Prostate gland (tissue), 2 donors: ENCODE measurements around the gene SIRT2. TPM values are rescaled to one million over a fixed set of nuclear protein-coding genes. Genes with fewer than 3 reads are reported as not detected.

Source experiments
- DNase-seq: peaks from one replicate; pipeline ENCODE4 v3.0.0-alpha.2; 2019; ENCODE audit warnings: low spot score
- H3K27ac ChIP-seq, 2 donors: fragments of 200-600 bp; sonication (generic); 2 replicates each; pipeline ENCODE4 v1.5.1; 2017 to 2019
- H3K27me3 ChIP-seq: fragments of 200-600 bp; sonication (generic); replicated peaks from 2 replicates; pipeline ENCODE4 v1.5.1; 2019; ENCODE audit not compliant: insufficient read depth
- H3K36me3 ChIP-seq, 2 donors: fragments of 200-600 bp; sonication (generic); 1 replicate in 1 of 2; 2 replicates in 1 of 2; pipeline versions ENCODE4 v1.5.1 to v1.8.1; 2017 to 2019
- H3K4me1 ChIP-seq: fragments of 200-600 bp; sonication (generic); replicated peaks from 2 replicates; pipeline ENCODE4 v1.5.1; 2019
- H3K4me3 ChIP-seq, 2 donors: fragments of 200-600 bp; sonication (generic); 2 replicates each; pipeline ENCODE4 v1.5.1; 2017 to 2019
- H3K9me3 ChIP-seq: fragments of 200-600 bp; sonication (generic); 2 replicates; pipeline ENCODE4 v1.5.1; 2017
- POLR2A ChIP-seq: fragments of 450-650 bp; IDR thresholded peaks from one replicate; pipeline ENCODE4 v1.6.1; 2016; ENCODE audit warnings: antibody characterized with exemption, mild to moderate bottlenecking
- POLR2AphosphoS5 ChIP-seq: sonication (generic); formaldehyde crosslinking; IDR thresholded peaks from one replicate; pipeline ENCODE4 v1.6.1; 2017; ENCODE audit warnings: antibody characterized with exemption
- WGBS: methylation state at CpG from one replicate; pipeline ENCODE4 v1.1.5; 2018; 5-methylcytosine and 5-hydroxymethylcytosine counted together
- intact Hi-C: fragments of 100-400 bp; cut with DNase I; formaldehyde crosslinking; loops from one replicate; pipeline ENCODE4 v1.14.2; 2022
- total RNA-seq, 2 donors: library from RNA; depleted of rRNA; stranded (reverse); fragments of >200 nt; gene quantifications; one replicate each; pipeline ENCODE4 v1.1.0, GENCODE V29; 2016
- TF ChIP-seq, protein P1 (sequence below), 4 experiments: fragments of 200-600 bp in 2 of 4; fragments of 450-650 bp in 2 of 4; sonication (generic) in 2 of 4; IDR thresholded peaks; 1 replicate in 3 of 4; 2 replicates in 1 of 4; pipeline ENCODE4 v1.5.1; 2016 to 2019; ENCODE audit warnings: antibody characterized with exemption in 4 of 4, mild to moderate bottlenecking in 2 of 4, moderate library complexity in 2 of 4

Gene SIRT2
- total RNA-seq, 2 donors from 2014 or later, result 55.8 to 89.0 TPM

DNA sequence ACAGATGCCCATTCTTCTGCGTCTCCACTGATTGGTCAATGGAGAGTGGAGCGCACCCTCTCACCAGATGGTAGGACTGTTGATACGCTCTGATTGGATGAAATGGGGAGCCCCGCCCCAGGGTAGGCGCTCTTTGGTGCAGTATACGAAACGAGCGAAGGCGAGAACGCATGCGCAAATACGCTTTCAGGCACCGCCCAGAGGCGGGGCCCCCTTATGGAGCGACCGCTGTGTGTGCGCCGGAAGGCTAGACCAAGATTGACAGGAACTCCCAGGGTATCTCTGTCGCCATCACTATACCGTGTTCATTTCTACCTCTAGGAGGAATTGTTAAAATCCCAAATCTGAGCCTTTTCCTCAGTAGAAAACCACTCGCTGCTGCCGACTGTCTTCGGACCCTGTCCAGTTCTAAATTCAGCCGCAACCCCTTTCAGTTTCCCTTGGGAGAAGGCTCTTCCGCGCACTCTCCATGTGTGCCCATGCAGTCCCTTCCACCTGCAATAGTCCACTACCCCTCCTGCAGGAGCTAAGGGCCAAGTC is 48.9 kb downstream of the SIRT2 start:
- H3K4me1 ChIP-seq, result peaks cover 14% of the 10 kb centered on the region
- DNase-seq, result no peak

DNA sequence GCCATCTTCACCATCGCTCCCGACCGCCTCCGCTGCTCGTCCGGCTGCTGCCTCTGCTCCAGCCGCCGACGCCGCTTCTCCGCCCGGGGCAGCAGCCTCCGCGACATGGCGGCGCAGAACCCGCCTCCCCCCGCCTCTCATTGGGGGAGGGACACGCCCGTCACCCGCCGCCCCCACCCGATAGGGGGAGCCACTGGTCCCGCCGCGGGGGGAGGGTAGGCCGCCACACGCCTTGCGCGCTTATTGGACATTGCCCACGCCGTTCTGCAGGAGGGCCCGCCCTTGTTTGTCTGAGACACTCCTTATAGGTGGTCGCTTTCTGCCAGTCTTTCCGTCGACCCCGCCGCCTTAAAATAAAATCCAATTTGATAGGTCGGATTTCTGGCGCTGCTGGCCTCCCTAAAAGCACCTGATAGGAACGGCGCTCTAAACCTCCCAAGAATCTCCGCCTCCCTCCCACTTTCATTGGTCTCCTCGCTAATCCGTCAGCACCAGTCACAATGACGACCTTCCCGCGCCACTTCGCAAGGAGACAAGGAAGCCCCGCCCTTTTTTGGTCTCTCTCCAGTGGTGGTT is 49.5 kb downstream of the SIRT2 start, which contains the start of gene HNRNPL:
HNRNPL (minus strand) TSS at position 127 of the 576 bp plus-strand sequence; CDS start at position 107, 20 bp downstream.
- peak; percentile 100 for DNase-seq
- WGBS, result under 1% methylated on average over 49 of the region's 50 CpGs
- no peaks in the 10 kb centered on the region for H3K27me3 ChIP-seq
- H3K4me1 ChIP-seq, result peaks cover 14% of the 10 kb centered on the region
- peak within 1 kb of the TSS; percentile 100 for H3K27ac ChIP-seq
- H3K4me3 ChIP-seq, result peak within 1 kb of the TSS; percentile 97 to 100
- peaks cover 16 to 22% of the 10 kb centered on the region in 2 donors for H3K36me3 ChIP-seq
- intact Hi-C loops, result loop anchor here (5.0 kb wide), 3 partner anchors 47 to 233 kb away; partner anchors contain the start of genes ACTN4, EIF3K, MAP4K1 and NFKBIB
- TF ChIP-seq, protein P1, sequence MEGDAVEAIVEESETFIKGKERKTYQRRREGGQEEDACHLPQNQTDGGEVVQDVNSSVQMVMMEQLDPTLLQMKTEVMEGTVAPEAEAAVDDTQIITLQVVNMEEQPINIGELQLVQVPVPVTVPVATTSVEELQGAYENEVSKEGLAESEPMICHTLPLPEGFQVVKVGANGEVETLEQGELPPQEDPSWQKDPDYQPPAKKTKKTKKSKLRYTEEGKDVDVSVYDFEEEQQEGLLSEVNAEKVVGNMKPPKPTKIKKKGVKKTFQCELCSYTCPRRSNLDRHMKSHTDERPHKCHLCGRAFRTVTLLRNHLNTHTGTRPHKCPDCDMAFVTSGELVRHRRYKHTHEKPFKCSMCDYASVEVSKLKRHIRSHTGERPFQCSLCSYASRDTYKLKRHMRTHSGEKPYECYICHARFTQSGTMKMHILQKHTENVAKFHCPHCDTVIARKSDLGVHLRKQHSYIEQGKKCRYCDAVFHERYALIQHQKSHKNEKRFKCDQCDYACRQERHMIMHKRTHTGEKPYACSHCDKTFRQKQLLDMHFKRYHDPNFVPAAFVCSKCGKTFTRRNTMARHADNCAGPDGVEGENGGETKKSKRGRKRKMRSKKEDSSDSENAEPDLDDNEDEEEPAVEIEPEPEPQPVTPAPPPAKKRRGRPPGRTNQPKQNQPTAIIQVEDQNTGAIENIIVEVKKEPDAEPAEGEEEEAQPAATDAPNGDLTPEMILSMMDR (IDR thresholded peaks at IDR 0.05), result peak; percentile 61 to 96 (median 76)
- TF ChIP-seq POLR2A (peak; percentile 94), POLR2AphosphoS5 (peak; percentile 80)
- H3K9me3 ChIP-seq, result no peaks in the 10 kb centered on the region

More for the DNA sequence above, 48.9 kb downstream of the SIRT2 start:
- Histone ChIP-seq H3K4me3 (peak overlapping the region; percentile 64 to 80), H3K9me3 (no peaks in the 10 kb centered on the region), H3K27me3 (no peaks in the 10 kb centered on the region), H3K27ac (peak overlapping the region; percentile 95 to 98), H3K36me3 (peaks cover 10 to 17% of the 10 kb centered on the region in 2 donors)
- intact Hi-C loops, result loop anchor here (5.0 kb wide), 2 partner anchors 47 to 203 kb away; partner anchors contain the start of genes ACTN4, NFKBIB and SIRT2
- TF ChIP-seq, protein P1 (IDR thresholded peaks at IDR 0.05), result peak in 2 of 4 experiments; percentile 48 to 73
- peak; percentile 97 for TF ChIP-seq POLR2AphosphoS5
- TF ChIP-seq POLR2A, result peak; percentile 97
- 0% methylated on average over 26 of the region's 26 CpGs for WGBS

DNA sequence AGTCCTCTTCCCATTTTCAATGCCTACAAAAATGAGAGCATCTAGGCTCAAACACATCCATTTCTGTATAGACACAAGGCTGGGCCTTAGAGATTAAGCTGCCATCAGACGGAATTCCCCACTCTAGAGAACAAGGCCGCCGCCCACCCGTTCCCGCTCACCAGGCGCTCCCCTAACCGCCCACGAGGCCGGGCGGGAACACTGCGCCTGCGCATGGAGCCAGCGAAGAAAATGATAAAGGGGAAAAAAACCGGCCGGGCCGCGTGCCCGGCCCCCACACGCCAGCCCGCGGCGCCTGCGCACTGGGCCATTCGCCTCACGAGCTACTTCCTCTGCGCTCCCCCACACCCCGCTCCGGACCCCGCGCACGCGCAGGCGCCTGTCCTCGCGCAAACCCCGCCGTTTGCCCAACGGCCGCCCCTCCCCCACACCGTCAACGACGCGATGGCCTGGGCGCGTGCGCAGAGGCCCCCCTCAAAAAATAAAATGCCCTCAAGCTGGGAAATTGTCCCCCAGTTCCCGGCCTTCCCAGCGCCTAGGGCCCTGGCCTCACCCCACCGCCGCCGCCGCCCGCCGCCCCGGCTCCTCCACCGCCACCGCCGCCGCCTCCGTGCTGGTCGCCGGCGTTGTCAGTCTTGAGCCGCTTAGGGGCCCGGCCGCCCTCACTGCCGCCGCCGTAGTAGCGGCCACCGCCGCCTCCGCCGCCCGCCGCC is 50.1 kb downstream of the SIRT2 start:
- TF ChIP-seq POLR2A (peak; percentile 29), POLR2AphosphoS5 (peak; percentile 85)
- TF ChIP-seq, protein P1 (IDR thresholded peaks at IDR 0.05), result peak in 1 of 4 experiments; percentile 5
- Histone ChIP-seq H3K4me3 (peak overlapping the region; percentile 97 to 100), H3K27me3 (no peaks in the 10 kb centered on the region), H3K36me3 (peaks cover 20 to 26% of the 10 kb centered on the region in 2 donors), H3K4me1 (peaks cover 14% of the 10 kb centered on the region), H3K9me3 (no peaks in the 10 kb centered on the region), H3K27ac (peak overlapping the region; percentile 100)
- WGBS, result under 1% methylated on average over 75 of the region's 76 CpGs
- DNase-seq, result peak; percentile 93
- intact Hi-C loops, result loop anchor here (5.0 kb wide), 1 partner anchor 232 kb away; the partner anchor contains the start of genes EIF3K and MAP4K1

DNA sequence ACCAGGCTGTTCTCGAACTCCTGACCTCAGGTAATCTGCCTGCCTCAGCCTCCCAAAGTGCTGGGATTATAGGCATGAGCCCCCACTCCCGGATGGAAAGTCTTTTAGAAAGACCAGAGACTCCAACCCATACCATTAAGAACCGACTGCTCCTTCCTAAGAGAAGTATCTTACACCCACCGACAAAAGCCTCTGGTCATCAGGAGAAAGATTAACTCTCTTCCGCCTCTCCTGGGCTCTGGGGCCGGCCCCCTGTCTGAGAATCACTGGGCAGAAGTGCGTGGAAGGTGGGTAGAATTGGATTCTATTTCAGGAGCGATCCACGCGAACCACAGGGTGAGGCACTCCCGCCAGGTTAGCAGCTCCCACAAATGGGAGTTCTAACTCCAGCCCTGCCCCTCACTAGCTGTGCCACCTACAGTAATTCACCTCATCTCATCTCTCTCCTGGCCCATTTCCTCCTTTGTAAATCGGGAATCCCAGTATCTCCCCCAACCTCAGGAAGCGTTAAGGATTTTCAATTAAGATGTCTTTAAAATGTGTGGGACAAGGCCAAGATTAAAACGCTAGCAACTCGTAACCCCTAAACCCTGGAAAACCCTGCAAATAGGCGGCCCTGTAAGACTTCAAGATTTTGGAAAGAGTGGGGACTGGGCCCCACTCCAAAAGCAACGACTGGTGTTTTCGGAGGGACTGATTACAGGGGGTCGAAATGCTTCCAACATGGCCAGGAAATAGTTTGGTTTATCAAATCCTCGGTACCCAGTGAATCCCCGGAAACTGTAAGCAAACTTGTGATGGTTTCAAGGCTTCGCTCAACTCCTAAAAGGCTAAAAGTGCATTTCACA is 50.9 kb downstream of the SIRT2 start:
- intact Hi-C loops, result loop anchor here (5.0 kb wide), 1 partner anchor 231 kb away; the partner anchor contains the start of genes EIF3K and MAP4K1
- Histone ChIP-seq H3K27me3 (no peaks in the 10 kb centered on the region), H3K36me3 (peaks cover 27 to 32% of the 10 kb centered on the region in 2 donors), H3K4me1 (peaks cover 14% of the 10 kb centered on the region), H3K27ac (peak overlapping the region; percentile 100), H3K4me3 (peak overlapping the region; percentile 97 to 100), H3K9me3 (no peaks in the 10 kb centered on the region)
- TF ChIP-seq, protein P1 (IDR thresholded peaks at IDR 0.05), result no peak
- TF ChIP-seq POLR2A (no peak), POLR2AphosphoS5 (no peak)
- WGBS, result 15% methylated on average over 22 of the region's 22 CpGs
- DNase-seq, result no peak
